Umbilical cord (tissue), 2 donors: ENCODE results near the gene EFNB1. TPM values are rescaled to one million over a fixed set of nuclear protein-coding genes. Genes with fewer than 3 reads are reported as not detected.

Experiments
- DNase-seq: peaks from one replicate; pipeline ENCODE4 v3.0.0-alpha.2; 2015; ENCODE audit warnings: low spot score
- total RNA-seq: library from RNA; depleted of rRNA; stranded (reverse); fragments of >200 nt; gene quantifications from one replicate; pipeline ENCODE4 v1.2.3, GENCODE V29; 2014; ENCODE audit warnings: low replicate concordance; ENCODE audit not compliant: insufficient read depth

The EFNB1 gene
- total RNA-seq, 1 donor from 2014 or later, result 21.2 TPM

DNA sequence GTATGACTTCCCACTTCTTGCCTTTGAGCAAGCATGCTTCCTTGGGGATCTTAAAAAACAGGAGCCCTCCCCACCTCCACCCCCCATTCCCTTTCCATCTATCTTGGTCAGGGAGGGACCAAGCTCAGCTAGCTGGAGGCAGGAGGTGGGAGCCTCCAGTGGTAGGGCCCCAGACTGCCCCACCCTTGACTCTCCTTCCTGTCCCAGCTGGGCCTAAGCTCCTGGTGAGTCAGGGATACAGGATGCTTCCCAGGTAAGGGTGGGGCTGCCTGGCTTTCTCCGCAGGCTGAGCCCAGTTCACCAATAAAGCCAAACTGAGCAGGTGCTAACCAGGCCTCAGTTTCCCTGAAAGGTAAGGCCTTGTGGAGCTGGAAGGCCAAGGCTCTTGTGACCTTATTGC lies 15.2 kb downstream of the EFNB1 start:
- no peak for DNase-seq

DNA sequence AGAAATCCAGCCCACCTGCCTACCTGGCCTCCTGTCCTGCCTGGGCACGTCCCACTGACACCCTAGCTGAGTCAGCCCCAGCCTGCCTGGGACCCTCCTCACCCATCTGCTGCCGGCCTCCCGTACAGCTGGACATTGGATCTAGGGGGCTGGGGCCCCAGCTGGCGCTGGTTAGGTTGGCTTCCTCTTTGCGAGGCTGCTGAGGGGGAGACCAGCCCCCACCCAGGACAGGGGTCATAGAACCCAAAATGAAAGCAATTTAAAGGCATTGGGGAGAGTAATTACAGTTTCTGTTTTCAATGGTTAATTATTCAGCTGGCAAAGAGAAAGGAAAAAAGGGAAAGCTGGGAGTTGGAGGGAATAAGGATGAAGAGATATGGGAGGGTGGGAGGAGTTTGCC lies 15.8 kb downstream of the EFNB1 start:
- no peak for DNase-seq

DNA sequence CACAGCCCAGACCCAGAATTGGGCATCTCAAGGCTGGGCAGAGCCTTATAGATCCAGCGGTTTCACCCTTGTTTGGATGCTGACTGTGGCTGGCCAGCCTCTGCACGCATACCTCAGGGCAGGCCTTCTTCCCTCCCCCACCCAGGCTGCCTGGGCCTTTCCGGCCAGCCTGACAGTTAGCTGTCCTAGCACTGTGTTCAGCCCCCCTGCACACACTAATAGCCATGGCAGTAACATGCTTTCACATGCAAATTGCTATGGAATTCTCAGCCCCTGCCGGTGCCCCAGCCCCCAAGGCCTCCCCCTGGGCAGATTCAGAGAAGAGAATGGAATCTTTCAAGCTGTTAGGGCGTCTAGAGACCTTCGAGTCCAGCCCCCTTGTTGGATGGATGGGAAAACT lies 17.7 kb downstream of the EFNB1 start:
- DNase-seq, result peak; percentile 28

DNA sequence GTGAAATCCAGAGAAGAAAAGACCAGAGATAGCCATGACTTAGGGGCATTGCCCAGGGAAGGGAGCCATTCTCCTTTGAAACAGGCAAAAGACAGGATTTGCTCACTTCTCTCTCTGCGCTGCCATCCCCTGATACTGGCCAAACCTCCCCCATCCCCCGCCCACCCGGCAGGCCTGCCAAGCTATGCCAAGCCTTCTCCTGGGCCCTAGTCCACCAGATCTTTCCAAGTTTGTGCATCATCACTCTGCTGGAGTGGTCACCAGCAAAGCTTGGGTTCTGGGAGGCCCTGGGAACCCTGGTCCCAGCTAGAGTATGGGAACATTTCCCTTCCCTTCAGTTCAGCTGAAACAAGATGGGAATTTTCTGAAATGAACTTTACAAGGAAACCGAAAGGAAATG lies 18.4 kb downstream of the EFNB1 start:
- no peak for DNase-seq

DNA sequence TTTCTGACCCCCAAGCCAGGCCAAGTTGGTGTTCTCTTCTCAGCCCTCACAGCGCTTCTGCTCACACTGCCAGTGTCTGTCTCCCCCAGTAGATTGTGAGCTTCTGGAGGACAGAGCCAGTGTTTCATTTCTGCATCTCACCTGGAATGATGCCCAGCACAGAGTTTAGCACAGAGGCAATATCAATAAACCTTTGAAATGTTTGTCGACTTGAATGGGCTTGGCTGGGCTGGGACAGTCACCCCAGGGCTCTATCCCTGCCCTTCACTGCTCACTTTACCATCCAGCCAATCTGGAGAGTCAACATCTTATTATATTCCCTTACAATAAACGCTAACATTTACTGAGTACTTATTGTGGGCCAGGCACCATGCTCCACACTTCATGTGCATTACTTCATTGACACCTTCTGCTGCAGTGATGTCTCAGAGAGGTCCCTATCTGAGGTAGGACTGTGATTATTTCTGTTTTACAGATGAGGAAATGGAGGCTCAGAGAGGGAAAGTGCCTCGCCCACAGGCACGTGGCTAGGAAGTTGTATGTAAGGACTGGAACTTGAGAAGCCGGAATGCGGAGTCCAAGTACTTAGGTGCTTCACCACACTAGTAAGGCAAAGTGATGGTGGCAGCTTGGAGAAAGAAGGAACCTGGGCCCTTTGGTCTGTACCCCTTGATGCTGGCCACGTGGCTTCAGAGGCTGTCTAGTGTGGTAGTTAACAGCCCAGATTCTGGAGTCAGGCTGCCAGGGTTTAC lies 19.5 kb downstream of the EFNB1 start:
- no peak for DNase-seq

DNA sequence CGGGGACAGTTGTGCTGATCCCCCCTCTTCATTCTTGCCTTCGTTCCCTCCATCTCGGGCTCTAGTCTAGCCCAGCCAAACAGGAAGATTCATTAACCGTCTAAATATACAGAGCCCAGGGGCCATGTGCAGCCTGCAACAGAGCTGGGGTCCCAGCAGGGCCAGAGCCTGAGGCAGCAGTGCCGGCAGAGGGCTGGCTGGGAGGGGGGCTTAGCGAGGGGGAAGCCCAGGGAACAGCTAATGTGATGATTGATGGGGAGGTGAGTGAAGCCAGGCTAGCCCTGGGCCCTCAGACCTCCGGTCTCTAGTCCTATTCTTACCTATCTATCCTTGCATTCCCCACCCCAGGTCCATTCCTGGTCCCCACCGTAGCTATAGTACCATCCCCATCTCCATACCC lies 22.3 kb downstream of the EFNB1 start:
- no peak for DNase-seq

DNA sequence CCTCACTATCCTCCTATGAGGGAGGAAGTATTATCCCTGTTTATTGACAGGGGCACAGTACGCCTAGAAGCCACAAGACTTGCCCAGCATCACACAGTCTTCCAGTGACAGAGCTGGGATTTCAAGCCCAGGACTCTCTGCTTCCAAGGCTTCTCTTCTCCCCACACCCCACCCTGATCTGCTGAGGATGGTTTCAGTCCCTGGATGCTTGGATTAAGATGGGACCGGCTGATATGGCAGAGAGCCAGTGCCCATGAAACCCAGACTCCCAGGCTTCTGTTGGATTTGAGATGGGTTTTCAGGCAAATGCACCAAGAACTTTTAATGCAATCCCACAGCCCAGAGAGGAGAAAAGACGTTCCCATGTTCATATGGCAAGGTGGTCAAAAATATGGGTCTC lies 23.2 kb downstream of the EFNB1 start:
- DNase-seq, result peak; percentile 14

DNA sequence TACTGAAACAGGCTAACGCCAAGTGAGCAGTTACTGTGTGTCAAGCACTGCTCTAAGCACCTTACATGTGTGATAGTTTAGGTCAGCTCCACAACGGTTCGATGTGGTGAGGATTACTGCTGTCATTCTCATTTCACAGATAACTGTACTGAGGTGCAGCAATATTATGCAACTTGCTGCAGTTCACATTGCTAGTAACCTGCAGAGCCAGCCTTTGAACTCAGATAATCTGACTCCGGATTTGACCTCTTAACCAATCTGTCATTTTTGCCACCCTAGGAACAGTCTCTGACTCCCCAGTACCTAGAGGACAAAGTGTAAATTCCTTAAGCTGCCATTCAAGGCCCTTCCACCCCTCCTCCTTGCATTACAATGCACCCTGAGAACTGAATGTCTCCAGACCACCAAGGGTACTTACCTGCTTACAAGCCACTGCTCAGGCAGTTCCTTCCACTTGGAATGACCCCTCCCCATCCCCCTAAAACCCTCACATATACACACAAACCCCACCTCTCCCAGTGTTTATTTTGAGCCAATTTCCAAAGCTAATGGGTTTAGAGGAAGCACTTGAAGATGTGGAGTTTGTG lies 24.9 kb downstream of the EFNB1 start:
- DNase-seq, result no peak

DNA sequence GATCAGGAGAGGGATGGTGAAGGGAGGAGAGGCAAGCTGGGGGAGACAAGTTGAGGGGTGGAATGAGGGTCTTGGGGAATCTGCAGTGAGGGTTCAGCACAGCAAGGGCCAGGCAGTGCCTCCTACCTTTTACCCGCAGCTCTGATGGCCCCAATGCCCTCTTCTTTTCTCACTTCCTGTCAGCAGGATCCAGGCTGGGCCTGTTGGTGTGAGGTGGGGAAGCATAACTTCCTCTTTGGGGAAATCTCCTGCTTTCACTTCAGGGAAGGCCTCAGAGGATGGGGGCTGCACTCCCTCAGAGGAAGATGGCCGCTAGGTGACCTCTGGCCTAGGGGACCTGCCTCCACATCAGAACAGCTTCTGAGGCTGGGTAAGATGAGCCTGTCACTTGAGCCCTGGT lies 36.5 kb downstream of the EFNB1 start:
- DNase-seq, result no peak

DNA sequence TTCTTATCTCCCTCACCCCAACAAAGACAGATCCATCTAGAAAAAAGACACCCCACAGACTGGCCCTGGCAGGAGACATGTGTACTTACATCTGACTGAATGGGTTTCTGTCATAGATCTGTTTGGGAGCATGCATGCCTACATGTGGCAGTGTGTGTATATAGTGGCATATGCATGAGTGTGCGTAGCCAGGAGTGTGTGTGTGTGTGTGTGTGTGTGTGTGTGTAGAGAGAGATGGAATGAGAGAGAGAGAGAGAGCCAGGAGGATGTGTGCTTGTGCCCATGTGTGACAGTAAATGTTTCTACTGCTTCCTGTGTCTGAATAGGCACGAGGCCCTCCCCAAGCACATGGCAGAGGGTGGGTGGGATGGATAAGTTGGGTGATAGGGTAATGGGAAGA lies 37.1 kb downstream of the EFNB1 start:
- no peak for DNase-seq

DNA sequence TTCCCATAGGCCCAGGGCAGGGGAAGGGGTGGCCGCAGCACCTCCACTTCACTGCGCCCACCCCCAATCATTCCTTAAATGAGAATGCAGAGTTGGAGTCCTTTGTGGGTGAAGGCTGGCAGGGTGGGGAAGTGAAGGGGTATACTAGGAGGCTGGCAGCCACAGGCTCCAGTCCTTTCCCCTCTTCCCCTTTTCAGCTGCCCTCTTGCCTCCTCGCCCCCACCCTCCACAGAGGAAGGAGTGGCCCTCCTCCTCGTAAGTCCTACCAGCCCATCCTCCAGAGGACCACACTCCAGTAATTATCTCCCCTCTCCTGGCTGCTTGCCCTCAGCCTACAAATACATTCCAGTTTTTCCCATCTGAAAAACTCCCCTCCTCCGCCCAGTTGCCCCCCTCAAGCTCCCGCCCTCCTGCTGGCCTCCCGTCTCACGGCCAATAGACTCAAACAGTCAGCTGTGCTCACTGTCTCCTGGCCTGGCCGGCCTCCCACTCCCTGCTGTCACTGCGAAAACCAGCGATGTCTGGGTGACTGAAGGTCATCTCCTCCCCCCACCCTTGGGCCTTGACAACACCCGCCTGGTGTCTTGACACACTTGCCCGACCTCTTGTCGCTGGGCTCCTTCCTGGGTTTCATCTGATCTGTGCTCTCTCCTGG lies 38.8 kb downstream of the EFNB1 start:
- peak; percentile 43 for DNase-seq

DNA sequence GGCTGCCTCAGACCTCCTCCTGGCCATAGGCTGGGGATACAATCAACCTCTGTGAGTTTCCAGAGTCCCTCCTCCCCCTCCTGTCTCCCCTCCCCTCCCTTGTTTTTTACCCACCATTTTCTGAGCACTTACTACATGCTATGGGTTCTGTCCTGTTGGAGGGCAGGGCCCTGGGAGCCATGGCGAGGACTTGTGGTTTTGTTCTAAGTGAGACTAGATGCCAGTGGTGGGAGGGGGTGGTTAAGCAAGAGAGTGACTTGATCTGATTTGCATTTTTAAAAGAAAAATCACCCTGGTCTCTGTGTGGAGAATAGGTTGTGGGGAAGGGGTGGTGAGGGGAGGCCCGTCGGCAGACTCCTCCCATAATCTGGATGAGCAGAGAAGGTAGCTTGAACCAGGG lies 39.5 kb downstream of the EFNB1 start:
- no peak for DNase-seq

DNA sequence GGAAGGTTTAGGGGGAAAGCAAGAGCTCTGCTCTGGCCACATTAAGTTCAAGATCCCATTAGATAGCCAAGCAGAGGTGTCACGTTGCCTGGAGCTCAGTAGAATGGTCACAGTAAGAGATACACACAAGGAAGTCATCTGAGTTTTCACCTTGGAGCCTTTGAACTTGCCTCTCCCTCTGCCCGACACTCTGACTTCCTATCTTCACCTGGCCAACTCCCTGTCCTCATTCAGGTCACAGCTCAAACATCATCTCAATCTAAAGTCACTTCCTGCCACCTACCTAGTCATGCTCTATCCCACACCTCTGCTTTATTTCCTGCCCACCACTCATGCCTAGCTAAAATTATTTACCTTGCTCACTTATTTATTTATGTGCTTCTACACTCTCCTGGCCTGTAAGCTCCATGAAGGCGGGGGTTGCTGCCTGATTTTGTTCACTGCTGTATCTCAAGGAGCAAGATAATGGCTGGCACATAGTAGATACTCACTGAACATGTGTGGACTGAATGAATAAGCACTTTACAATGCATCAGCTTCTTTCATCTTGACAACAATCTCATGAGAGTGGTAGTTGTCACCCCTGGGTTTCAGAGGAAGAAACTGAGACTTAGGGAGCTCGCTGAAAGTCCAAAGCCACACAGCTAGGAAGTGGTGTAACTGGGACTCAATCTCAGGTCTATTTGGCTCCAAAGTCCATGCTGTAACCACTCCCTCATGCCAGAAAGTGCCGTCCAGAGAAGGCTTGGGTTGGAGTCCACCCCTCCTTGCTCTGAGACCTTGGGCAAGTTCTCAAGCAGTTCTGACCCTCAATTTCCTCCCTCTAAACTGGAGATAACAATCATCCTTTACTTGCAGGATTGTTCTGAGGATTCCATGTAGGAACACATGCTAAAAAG lies 40.3 kb downstream of the EFNB1 start:
- DNase-seq, result no peak

DNA sequence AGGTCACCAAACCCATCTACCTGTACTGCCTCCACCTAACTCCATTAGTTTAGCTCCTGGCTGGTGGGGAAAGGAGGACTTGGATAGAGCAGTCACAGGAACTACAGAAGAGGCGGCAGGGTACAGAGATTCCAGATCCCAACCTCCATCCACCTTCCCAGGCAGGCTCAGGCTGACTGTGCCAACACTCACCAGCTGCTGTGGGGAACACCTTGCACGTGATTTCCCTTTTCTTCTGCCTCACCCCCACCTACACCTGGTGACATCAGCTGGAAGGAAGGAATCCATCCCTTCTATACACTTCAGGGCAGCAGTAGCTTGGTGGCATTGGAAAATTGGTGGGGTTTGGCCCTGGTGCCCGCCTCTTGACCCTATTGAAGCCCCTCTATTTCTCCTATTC lies 41.5 kb downstream of the EFNB1 start:
- DNase-seq, result no peak

DNA sequence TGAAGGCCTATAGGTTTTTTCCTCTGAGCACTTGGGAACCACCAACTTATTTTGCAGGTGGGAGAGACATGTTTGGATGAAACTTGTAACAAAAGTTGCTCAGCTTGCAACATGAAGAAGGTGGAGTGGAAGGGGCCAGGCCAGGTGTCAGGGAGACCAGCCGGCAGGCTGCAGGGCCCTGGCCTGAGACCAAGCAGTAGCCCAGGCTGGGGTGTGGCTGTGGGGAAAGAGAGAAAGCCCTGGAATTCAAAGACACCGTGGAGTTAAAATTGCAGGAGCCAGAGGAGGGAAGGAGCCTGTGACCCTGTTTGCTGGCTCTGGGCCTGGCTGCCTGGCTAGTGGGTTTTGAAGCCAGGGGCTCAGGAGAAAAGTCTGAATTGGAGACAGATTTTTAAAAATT lies 43.4 kb downstream of the EFNB1 start:
- DNase-seq, result no peak

DNA sequence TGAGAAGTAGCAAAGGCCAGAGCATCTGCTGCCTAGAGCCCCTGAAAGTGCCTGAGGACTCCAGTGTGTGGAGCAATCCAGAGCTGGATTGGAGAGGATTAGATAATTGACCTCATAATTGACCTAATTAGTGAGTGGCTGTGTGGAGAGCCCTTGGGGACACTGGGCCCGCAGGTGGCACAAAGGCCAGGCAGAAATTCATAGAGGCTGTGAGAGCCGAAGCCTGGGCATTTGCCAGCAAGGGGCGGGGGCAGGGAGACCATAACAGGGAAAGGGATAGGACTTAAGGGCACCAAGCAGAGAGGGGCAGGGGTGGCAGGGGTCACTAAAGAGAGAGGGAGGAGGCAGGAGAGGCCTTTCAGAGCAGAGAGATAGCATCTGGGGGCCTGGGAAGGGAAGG lies 45.3 kb downstream of the EFNB1 start:
- no peak for DNase-seq

DNA sequence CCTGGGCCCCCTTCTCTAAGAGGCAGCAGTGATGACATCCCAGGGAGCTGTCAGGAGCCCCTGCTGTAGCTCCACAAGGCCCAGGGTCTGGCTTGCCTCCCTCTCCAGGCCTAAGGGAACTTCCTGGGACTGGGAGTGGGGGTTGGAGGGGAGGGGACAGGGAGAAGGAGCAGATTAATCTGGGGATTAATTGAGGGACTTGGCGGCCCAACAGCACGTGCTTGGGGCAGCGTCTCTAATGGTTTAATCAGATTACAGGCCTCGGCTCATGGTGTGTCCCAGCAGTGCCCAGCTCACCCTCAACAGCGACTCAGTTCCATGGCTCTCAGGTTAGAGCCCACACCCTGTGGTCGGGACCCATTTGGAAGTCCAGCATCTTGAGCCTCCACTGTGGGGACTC lies 47.9 kb downstream of the EFNB1 start:
- no peak for DNase-seq

DNA sequence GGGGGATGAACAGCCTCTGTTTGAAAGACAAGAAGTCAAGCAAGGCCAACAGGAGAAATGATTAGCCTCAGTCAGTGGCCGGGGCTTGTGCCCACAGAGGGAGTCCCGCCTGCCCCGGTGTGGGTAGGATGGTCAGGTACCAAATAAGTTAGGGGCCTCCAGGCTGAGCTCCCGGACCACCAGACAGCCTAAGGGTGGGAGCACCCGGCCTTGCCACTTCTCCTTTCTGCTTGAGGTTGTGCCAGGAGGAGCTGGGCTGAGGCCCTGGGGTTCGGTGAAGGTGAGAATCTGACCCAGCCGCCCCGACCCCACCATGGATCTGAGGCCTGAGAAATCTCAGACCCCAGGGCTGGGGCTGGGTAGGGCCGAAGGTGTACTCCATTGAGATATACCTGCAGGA lies 48.8 kb downstream of the EFNB1 start:
- no peak for DNase-seq

DNA sequence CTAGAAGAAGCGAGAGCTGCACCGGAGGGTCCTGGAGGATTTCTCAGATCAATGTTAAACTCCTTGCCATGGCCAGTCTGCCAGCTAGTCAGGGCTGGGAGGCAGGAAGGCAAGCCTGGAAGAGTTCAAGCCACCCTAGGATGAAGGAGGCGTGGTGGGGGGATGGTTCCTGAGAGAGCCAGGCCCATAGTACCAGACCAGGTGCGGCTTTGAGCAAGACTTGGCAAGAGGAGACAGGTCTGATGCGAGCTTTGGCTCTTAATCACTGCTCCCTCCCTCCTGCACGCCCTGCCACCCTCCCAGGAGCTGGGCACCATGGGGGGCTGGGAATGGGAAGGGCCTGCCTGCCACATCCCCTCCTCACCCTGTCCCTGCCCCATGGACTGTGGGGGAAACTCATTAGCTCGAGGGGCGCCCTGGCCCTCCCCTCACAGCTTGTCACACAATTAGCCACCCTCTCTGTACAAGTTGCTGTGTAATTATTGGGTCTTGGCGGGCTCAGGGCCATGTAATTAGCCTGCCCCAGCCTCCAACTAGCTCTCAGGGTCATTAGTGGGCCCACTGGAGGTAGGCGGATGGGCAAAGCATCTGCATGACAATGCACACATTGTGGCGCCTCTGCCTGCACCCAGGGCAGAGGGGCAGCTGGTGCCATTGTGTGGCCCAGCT lies 50.3 kb downstream of the EFNB1 start:
- peak; percentile 11 for DNase-seq

DNA sequence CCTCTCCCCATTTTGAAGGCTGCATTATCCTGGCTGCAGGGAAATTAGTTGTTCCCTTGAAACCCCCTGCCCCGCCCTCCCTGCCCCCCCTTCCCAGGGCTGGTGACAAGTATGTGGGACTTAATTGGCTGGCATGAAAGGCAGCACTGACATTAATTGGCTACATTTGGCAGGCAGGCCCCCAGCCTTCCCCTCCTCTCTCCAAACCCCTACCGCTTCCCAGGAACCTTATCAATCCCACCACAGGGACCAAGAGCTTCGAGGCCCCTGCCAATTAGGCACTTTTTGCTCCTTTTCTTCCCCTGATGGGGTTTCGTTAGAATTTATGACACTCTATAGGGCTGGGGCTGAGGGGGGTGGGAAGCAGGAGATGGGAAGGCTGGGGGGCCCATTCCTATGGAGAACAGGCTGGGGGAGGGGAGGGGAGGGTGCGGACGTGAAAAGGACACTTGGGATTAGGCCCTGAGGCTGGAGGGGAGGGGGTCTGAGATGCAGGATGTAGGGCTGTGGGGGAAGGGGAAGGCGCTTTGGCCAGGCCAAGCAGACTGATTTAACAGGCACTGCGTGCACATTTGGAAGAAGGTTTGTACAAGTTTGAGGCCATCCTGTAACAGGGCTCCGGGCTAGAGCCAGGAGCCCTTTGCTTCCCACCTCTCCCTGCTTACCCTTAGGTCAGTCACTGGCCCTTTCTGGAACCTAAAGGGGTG lies 52.2 kb downstream of the EFNB1 start:
- DNase-seq, result no peak

DNA sequence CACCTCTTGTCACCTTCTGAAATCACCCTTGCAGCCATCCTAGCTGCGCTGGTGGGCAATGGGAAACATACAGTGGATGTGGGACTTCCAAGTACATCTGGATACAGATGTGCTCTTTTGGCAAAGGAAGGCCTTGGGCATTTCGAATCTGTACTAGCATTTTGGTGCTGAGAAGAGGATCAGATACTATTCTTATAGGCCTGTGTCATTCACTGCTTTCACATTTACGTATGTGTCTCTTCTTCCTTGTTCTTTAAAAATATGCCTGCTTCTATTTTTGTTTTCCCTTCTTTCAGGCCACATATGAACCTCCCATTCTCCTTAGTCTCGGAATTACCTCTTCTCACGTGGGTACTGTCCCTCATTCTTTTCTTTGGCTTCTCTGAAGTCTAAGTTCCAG lies 53.1 kb downstream of the EFNB1 start:
- no peak for DNase-seq
